NCI-H446 treated with DMSO at 0.1 percent for 48 hours (cell line): Measurements from ENCODE around the gene SDR9C7.

Experiments
- DNase-seq: peaks from one replicate; lab custom pipeline; 2025; lab: John Stamatoyannopoulos, UW

The SDR9C7 gene

GRCh38 chr12:56874821-56875220, 59.4 kb downstream of the SDR9C7 start:
- no peak for DNase-seq

- no peak for DNase-seq
Observed at GRCh38 chr12:56873382-56873781, 60.8 kb downstream of the SDR9C7 start.
